B cell (primary cell): ENCODE data around the gene GRIK2.

Experiments used
- CTCF ChIP-seq: fragments of 200-600 bp; IDR thresholded peaks from one replicate; pipeline ENCODE4 v1.8.0; 2022; ENCODE audit warnings: antibody characterized with exemption, mild to moderate bottlenecking
- EZH2 ChIP-seq: IDR thresholded peaks from 2 replicates; pipeline ENCODE4 v1.6.1; 2012; ENCODE audit warnings: borderline replicate concordance, low read depth, mild to moderate bottlenecking, moderate library complexity, low read length; ENCODE audit not compliant: insufficient read depth, poor library complexity, severe bottlenecking

GRCh38 chr6:101703311-101703710, 309.8 kb downstream of the GRIK2 start:
- TF ChIP-seq CTCF (no peak), EZH2 (no peak)
